GM13977 (cell line): Measurements from ENCODE around the gene H2BK1.

Experiments used
- DNase-seq: peaks from one replicate; pipeline ENCODE4 v3.0.0; 2012; ENCODE audit warnings: low spot score
- in situ Hi-C: fragments of 300-500 bp; cut with MboI; formaldehyde crosslinking; loops from one replicate; pipeline ENCODE4 v1.12.0; 2022; ENCODE audit warnings: low sequenced_read_pairs, low pct_unique_long_range_greater_than_20kb, mixed read lengths, inconsistent platforms; ENCODE audit not compliant: unreplicated experiment
- TF ChIP-seq, protein P1 (sequence below): IDR thresholded peaks from 2 replicates; pipeline ENCODE4 v1.5.1; 2012; ENCODE audit warnings: mild to moderate bottlenecking, control low read depth; ENCODE audit not compliant: insufficient read depth; ENCODE audit errors: extremely low read depth, missing control alignments

The H2BK1 gene

GRCh38 chr7:151175047-151175792, 35.1 kb downstream of the H2BK1 start:
- TF ChIP-seq, protein P1, sequence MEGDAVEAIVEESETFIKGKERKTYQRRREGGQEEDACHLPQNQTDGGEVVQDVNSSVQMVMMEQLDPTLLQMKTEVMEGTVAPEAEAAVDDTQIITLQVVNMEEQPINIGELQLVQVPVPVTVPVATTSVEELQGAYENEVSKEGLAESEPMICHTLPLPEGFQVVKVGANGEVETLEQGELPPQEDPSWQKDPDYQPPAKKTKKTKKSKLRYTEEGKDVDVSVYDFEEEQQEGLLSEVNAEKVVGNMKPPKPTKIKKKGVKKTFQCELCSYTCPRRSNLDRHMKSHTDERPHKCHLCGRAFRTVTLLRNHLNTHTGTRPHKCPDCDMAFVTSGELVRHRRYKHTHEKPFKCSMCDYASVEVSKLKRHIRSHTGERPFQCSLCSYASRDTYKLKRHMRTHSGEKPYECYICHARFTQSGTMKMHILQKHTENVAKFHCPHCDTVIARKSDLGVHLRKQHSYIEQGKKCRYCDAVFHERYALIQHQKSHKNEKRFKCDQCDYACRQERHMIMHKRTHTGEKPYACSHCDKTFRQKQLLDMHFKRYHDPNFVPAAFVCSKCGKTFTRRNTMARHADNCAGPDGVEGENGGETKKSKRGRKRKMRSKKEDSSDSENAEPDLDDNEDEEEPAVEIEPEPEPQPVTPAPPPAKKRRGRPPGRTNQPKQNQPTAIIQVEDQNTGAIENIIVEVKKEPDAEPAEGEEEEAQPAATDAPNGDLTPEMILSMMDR = no peak
- in situ Hi-C loops = no loop called here
- DNase-seq = no peak

DNA sequence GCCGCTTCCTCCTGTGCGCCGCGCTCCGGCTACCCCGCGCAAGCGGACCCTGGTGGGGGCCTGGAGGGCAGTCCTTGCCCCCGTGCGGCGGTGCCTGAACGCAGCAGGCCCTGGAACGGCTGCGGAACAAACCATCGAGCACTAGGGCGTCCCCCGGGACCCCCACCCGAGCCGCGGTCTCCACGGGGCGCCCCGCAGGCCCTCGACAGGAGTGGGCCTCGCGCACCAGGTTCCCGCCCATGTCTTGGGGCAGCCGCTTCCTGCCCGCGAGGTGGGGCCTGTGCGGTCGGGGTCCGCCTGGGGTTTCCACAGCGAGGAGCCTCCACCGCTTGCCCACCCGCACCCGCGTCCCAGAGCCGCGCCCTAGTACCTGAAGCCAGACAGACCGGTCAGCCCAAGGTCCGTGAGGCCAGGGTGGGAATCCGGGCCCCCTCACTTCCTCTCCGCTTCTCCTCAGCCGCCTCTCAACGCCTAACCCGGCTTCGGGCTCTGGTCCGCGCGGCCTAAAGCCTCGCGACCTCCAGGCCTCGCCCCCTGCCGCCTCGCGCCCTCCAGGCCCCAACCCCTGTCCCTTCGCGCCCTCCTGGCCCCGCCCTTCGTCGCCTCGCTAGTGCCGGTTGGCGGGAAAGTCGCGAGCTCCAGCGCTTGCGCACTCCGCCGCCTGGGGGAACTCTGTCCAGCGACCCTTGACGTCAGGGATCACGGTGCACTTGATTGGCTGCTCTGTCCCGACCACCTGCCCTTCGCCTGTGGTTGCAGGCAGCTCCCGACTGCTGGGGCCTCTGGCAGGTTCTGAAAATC, 35.8 kb downstream of the H2BK1 start:
- DNase-seq = no peak
- in situ Hi-C loops = no loop called here
- TF ChIP-seq, protein P1 = no peak

DNA sequence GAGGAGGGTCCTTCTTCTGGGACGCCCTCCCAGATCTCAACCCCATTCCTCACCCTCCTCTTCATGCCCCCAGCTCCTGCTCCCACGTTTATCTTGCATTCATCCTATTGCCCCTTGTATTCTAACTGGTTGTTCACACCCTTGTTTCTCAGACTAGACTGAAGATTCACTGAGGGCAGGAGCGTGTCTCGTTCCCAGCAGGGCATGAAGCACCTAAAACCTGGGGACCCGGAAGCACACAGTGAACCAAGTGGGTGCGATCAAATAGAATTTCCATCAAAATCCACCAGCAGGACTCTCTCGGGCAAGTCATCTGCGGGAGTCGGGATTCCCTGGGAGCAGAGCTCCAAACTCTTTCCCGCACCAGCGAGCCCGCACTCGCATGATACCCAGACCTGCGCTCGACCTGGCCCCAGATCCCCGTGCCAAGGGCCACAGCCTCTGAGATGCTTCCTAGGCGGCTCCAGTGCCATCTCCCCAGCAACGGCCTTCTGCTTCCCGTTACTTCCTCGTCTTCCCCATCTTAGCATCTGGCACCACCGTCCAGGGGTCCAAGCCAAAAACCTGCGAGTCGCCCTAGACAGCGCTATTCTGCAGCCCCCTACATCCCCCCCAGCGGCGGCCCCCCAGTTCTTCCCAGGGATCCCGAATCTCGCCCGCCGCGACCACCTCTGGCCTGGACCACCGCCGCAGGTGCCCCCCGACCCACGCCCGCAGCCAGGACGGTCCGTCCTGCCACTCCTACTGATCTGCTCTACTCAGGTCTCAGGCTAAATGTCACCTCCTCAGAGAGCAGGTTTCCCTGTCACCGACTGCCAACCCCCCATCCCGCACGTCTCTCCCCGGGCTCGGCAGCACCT, 36.7 kb downstream of the H2BK1 start:
- no peak for DNase-seq
- in situ Hi-C loops = no loop called here
- TF ChIP-seq, protein P1 = no peak

- TF ChIP-seq, protein P1 = peak; percentile 100
- DNase-seq = peak; percentile 94
- in situ Hi-C loops = no loop called here
These were observed 37.8 kb downstream of the H2BK1 start for GRCh38 chr7:151172273-151173141.

GRCh38 chr7:151168787-151169162, 41.5 kb downstream of the H2BK1 start:
- no peak for DNase-seq
- in situ Hi-C loops = no loop called here
- TF ChIP-seq, protein P1 = no peak
